ENCODE results near the gene INPP5J.
"Not testable (repeated sequence)": the region's sequence is repeated elsewhere in the genome, so short reads cannot be mapped to it uniquely, and the experiment has no call there.

INPP5J gene

DNA sequence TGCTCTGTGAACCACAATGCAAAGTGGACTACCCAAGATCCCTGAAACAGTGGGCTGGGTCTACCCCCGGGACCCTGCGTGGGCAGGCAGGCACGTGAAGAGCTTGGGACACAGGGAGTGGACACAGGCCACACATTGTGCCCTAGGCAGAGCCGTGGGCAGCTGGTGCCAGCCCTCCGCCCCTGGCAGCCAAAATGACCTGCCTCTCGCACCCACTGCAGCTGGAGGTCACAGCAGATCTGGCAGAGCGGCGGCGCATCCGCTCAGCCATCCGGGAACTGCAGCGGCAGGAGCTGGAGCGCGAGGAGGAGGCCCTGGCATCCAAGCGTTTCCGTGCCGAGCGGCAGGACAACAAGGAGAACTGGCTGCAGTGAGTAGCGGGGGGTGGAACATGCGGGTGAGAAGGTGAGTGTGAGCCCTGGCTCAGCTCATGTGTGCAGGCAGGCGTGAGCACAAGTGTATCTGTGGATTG is 35.0 kb upstream of the INPP5J start:
- no peak for DNase-seq

GRCh38 chr22:31088233-31088986 is 34.4 kb upstream of the INPP5J start:
- no peak for DNase-seq

DNA sequence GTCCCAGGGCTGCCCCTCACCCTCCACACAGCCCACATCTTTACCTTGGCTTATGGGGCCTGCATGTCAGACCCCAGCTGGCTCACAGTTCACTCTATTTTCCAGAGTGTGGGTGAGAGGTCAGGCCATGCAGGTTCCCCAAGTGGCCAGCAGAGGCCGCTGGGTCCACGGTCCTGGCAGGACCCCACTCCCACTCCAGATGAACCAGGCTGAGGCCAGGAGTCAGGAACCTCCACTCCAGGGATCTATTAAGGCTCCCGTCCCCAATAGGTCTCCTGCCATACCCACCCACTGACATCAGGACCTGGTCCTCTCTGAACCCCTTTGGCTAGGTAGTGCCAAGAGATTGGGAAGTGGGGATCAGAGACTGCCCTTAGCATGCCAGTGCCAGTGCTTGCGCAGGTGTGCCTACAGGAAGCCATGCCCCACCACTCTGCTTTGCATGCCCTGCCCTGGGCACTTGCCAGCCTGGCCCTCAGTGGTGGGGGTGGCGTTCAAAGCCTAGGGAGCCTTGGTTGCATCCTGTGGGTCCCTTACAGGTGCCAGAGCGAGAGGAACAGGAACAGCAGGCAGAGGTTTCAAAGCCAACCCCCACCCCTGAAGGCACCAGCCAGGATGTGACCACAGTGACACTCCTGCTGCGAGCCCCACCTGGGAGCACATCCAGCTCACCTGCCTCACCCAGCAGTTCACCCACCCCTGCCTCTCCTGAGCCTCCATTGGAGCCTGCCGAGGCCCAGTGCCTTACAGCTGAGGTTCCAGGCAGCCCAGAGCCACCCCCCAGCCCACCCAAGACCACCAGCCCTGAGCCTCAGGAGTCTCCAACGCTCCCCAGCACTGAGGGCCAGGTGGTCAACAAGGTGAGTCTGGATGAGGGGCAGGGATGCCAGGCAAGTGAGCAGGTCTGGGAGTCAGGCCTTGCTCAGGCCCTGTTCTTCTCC is 33.3 kb upstream of the INPP5J start:
- no peak for DNase-seq

- no peak for DNase-seq
Observed at GRCh38 chr22:31090217-31091085, 32.3 kb upstream of the INPP5J start.

GRCh38 chr22:31091106-31091975 is 31.4 kb upstream of the INPP5J start:
- no peak for DNase-seq

- DNase-seq: no peak
Observed at GRCh38 chr22:31092161-31092560, 30.6 kb upstream of the INPP5J start.

- no peak for DNase-seq
Observed at GRCh38 chr22:31093086-31093850, 29.5 kb upstream of the INPP5J start.

GRCh38 chr22:31094021-31094551 is 28.7 kb upstream of the INPP5J start:
- DNase-seq: no peak

DNA sequence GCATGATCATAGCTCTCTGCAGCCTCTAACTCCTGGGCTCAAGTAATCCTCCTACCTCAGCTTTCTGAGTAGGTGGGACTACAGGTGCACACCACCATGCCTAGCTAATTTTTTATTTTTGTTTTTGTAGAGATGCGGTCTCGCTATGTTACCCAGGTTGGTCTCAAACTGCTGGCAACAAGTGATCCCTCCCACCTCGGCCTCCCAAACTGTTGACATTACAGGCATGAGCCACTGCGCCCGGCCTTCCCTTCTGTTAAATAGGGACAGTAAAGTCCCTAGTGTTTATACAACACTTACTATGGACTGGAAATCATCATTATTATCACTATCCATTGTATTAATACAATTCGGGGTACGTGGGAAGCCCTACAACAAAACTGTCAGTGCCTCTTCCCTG is 28.0 kb upstream of the INPP5J start:
- no peak for DNase-seq

DNA sequence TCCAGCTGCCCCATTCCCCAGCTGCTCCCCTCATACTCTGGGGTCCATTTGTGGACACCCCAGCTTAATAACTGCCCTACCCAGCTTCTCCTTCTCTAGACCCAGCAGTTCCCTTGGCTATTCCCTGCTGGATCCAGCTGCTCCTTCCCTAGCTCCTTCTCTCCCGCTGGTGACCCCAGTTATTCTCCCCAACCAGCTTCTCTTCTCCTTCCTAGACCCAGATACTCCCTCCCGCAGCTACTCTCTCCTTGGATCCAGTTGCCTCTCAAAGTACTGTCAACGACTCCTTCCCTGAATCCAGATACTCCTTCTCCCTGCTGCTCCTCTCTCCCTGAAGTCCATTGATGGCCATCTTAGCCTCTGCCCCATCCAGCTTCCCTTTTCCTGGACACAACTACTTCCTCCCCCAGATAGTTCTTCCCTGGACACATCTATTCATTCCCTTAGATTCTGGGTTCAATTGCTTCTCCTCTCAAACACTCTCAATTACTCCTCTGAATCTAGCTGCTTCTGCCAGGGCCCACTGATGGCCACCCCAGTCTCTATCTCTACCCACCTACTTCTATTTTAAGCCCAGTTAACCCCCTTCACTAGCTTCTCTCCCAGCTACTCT is 27.0 kb upstream of the INPP5J start:
- DNase-seq: no peak

GRCh38 chr22:31096657-31097279 is 26.0 kb upstream of the INPP5J start:
- DNase-seq: no peak

DNA sequence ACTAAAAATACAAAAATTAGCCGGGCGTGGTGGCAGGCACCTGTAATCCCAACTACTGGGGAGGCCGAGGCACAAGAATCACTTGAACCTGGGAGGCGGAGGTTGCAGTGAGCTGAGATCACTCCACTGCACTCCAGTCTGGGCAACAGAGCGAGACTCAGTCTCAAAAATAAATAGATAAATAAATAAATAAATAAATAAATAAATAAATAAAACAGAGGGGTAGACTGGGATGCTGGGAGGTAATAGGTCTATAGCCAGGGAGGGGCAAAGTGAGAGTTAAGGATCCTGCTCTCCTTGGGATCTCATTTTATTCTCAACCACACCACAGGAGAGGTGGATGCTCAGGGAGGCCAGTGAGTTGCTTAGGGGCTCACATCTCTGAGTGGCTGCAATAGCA is 25.2 kb upstream of the INPP5J start:
- not testable (repeated sequence) for DNase-seq

DNA sequence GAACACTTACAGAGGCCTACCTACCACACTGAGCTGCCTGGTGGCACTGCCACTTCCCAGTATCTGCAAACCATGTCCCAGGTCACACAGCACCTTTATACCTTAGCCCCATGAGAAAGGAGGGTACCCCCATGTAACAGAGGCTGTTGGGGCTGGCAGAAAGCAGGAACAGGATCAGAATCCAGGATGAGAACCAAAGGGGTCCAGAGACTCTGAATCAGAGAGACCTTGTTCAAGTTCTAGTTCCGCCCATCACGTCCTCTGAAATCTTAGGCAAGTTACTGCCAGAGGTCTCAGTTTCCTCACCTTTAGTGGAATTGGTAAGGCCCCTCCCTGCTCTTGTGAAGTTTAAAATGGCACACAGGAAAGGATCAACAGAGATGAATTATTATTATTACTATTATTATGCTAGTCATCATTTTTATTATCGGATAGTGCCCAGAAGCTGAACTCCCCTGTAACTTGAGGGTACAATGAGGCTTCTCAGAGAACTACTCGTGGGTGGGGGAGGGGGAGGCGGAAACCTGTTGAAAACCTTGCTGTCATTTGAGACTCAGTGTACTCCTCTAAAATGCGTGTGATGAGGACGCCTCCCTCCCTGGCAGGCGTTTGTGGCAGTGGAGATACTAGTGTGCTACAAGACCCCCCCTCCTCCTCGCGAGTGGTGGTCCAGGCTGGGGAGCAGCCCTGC is 24.7 kb upstream of the INPP5J start:
- DNase-seq: no peak

DNA sequence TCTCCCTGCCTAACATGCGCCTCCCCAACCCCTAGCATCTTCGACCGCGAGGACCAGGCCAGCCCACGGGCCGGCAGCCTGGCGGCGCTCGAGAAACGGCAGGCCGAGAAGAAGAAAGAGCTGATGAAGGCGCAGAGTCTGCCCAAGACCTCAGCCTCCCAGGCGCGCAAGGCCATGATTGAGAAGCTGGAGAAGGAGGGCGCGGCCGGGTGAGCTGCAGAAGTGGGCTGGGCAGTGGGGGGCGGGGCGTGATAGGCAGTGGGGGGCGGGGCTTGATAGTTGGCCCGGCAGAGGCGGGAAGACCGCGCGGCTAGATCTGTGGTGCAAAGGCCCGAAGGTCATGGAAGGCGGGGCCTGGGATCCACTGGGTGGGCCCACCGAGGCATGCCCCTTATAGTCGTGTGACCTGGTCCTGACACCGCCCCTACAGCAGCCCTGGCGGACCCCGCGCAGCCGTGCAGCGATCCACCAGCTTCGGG is 24.1 kb upstream of the INPP5J start:
- DNase-seq: no peak

GRCh38 chr22:31099386-31099785 is 23.4 kb upstream of the INPP5J start:
- DNase-seq: no peak

- DNase-seq: no peak
Observed at GRCh38 chr22:31099841-31100761, 22.7 kb upstream of the INPP5J start.

- no peak for DNase-seq
Observed at GRCh38 chr22:31100762-31101525, 21.8 kb upstream of the INPP5J start.

Data from activated CD4-positive, alpha-beta T cell treated with anti-CD3 and anti-CD28 coated beads for 1 hour (primary cell).